Glomerular visceral epithelial cell (primary cell): ENCODE measurements around the gene MITF.
"Not testable (repeated sequence)": the region's sequence is repeated elsewhere in the genome, so short reads cannot be mapped to it uniquely, and the experiment has no call there.

Source experiments
- DNase-seq: peaks from one replicate; pipeline ENCODE4 v3.0.0-alpha.2; 2016; ENCODE audit errors: extremely low spot score

Gene MITF

DNA sequence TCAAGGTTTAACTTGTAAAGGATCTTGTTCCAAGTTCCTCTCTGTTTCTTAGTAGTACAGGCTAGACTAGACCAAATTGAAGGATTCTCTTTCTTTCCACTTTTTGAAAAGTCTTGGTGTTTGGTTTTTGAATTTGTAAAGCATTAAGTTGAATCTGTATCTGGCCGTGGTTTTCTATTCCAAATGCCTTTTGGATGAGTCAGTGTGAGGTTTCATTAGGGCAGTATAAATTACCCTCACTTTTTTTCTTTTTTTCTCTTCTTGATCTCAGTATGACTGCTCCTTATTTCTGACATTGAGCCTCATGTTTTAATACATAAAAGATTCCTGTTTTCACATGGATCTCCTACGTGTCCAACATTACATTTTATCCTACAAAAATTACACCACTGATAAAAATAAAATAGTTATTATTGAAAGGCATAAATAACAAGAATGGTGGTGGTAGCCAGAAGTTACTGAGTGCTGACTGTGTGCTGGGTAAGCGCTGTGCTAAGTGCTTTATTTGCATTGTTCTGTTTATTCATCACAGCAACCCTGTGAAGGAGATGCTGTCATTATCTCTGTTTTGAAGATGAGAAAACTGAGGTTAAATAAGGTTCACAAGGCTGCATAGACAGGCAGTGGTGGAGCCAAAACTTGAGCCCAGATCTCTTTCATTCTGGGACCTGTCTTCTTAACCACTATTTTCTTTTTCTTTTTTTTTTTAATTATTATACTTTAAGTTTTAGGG is 48.3 kb downstream of the MITF start:
- DNase-seq, result peak; percentile 79

DNA sequence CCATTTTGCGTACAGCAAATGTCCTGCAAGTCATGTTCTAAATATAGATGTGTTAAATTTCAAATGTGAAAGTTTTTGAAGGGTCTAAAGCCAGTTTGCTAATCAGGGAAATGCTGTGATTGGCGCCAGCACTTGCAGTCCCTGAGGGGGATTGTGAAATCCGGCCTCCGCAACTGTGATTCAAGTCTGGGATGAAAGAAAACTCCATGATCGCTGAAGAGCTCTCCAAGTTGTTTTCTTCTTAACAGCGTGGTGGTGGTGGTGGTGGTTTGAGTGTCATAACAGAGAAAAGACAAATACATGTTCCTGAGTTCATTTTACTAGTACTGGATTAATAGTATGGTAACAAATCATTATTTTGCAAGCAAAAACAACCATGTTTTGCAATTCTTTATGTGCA is 51.8 kb downstream of the MITF start:
- DNase-seq, result no peak

DNA sequence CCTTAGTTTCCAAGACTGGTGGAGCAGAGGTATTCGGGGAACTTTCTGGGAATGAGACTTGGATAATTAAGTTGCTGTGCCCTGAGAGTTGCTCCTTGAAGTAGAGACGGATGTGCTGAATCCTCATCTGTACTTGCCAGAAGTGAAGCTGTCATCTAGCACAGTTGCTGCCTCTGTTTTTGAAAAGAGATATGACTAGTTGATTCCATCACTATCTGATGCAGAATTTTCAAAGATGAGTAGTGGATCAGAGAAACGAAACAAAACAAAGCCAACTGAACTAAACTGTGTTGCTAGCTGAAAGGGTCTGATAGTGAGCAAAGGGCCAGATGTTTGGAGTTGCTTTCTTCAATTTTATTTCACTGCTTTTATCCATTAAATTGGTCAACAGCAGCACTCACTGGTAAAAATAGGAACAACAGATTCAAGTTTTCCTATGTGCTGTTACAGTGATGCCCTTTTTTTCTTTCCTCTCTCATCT is 52.7 kb downstream of the MITF start:
- peak; percentile 38 for DNase-seq

DNA sequence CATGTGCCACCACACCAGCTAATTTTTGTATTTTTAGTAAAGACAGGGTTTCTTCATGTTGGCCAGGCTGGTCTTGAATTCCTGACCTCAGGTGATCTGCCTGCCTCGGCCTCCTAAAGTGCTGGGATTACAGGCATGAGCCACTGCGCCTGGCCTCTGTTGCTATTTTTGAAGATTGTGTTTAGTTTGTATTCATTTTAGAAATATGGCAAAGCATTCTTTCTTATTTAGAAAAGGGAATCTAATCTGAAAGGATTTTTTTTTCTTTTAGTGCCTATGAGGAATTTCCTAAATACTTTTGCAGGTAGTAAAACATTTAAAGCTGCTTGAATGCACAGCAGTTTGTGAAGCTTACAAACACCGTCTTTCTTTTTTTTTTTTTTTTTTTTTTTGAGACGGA is 56.9 kb downstream of the MITF start:
- not testable (repeated sequence) for DNase-seq

DNA sequence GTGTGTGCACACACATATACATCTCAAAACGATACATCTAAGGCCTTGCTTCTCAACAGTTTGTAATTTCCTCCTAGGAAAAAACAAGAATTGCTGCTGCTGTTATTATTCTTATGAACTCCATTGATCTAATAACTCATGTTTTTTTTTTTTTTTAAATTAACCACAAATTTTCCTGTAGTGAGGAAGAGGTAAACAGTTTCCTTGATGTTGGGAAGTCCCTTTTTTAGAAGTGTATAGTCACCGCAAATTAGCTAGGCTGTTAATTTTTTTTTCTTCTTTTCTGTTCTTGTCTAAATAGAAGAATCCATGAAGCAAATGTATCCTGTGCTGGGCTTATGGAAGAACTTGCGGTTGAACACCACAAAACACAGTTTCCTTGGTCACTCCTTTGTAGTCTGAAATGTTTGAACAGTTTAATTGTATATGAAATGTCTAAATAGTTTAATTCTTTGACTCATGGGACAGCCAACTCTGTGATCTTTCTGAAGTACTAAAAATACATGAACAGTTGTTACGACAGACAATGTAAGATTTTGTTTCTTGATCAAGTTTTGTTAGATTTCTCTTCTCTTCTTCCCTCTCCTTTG is 64.5 kb downstream of the MITF start:
- no peak for DNase-seq

DNA sequence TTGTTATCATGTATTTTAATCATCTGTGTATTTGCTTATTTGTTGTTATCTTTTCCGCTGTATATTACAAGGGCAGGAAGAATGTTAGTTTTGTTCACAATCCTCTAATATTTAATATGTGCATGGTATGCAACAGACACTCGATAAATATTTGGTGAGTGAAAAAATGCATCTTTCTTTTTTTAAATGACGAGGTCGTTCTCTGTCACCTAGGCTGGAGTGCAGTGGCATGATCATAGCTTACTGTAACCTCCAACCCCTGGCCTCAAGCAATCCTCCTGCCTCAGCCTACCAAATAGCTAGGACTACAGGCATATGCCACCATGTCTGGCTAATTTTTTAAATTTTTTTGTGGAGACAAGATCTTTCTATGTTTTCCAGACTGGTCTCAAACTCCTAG is 66.2 kb downstream of the MITF start:
- no peak for DNase-seq

DNA sequence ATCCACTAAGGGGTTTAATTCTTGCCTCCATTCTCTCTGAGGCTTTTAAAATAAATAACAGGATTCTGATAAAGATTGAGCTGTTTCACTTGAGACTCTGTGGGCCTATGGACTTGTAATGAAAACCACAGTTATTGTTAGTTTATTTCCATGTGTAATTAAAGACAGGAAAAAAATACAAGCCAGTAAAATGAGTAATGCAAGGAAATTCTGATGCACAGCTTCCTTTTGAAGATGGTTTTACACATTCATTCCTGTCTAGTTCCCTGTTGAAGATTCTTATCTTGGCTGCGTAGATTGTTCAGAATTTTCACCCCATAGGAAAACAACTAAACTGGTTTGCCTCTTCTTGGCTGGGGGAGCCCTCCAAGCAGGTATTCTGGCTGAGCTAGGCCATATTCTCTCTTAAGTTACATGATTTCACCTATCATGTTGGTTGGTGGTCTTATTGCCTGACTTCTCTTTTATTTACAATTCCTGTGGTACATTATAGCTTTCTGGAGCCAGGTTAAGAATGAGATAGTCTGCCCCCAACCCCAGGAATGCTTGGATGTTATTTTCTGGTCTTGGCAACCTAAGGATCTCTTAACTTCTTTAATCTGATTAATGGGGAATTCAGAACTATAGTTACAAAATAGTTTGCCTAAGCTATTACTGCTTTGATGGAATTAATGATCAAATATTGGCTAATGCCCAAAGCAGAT is 67.6 kb downstream of the MITF start:
- no peak for DNase-seq

DNA sequence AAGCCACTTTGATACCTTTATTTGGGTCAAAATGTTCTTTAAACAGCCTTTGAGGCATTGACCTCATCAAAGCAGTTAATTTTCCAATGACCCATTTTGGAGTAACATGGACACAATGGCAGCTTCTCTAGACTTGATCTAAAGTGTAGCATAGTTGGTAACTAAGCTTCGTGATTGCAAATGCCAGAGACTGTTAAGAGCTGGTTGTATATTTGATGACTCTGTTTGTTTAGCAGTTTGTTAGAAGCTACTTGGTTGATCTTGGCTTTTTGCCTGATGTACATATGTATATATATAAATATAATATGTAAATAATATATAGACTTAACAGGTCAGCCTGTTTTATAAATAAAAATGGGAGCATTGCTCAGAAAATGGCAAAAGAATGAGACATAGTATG is 68.4 kb downstream of the MITF start:
- DNase-seq, result no peak

DNA sequence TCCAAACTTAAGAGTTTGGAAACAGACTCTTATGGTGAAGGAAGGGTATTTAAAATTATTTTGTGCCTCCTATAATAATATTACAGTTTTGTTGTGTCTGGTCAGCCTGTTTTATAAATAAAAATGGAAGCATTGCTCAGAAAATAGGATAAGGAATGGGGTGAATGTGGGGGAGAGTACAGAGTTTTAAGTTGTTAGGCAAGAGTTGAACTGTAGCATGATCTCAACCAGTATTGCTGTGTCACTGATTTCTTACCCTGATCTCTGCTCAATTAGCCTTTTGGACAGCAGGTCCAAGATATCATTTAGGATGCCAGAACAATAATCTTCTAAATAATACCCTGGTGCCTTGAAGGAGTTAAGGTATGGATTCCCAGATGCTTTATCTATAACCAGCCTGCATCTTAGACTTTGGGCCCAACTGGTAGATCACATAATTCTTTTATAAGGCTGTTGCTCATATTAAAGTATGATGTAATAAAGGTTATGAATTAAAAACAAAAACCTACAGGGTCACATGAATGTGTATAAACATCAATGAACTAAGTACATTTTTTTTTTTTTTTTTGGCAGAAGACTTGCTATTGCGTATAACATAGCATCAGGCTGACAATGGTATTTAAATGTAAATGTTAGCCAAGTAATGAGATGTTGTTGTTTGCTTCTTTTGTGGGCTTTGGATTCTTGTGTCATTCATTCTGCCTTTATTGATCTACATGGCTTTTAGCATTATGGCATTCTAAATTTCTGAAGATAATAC is 70.0 kb downstream of the MITF start:
- DNase-seq, result no peak

DNA sequence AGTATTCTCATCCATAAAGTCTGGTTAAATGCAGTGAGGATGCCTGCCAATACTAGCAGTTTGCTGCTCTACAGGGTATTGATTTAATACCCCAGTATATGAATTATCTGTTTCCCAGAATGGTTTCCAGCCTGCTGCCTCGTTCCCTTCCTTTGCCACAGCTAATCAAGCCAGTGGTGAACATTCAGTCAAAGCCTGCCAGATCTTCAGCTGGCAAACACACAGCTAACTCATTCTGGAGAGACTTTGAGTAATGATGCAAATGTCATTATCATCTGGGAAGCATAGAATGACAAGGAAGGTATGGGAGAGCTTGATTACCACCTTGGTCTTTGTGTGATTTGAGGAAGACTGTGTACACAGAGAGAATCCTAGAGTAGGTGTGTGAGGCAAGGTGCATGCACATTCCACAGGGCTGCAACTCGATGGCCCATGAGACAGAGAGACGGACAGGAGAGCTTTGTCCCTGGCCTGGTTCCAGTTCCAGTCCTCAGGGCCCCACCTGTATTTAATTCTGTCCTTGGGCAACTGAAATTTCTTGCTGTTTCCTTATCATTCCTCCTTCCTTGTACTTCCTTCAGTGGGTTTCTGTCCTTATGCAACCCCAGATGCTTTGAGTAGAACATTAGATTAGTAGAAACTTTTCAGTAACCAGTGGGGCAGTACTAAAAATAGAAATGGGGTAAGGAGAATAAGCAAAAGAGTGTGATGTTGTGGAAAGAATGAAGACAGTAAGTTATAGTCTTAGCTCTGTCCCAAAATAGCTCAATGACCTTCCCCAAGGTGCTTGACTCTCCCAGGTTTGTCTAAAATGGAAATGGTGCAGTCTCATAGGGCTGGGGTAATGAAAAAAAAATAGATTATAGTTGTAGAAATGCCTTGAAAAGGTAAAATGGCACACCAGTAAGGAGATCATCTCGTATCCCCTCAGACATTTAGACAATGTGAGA is 72.5 kb downstream of the MITF start:
- no peak for DNase-seq

DNA sequence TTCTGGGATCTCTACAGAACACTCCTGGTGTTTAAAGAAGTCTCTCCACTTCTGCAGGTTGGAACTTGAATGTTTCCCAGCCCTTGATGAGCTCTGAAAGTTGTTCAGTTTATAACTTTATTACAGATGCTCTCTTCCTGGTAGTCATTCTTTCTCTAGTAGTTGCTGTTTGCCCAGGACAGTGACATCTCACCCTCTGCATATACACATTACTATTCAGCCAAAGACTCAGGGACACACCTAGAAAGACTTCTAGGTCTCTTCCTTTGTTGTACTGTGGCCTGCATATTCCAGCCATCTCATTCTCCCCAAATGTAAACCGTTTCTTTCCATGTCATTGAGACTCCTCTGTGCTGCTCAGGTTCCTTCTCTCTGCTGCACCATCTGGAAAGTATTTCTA is 76.7 kb downstream of the MITF start:
- no peak for DNase-seq

DNA sequence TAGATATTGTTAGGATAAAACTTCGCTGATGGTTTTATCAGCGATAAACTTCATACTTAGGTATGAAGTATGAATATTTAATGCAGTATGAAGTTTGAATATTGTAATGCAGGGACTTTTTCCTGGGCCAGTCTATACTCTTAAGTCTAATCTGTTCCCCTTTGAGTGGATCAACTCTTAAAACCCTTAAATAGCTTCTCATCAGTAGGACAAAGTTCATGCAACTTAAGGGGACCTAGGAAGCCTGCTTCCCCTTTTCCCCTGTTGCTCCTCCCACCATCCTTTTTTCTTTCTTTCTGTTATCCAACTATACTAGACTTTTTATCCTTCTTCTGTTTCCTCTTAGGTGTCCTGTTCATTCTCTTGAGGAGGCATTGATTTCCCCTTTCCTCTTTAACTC is 78.7 kb downstream of the MITF start:
- DNase-seq, result no peak

DNA sequence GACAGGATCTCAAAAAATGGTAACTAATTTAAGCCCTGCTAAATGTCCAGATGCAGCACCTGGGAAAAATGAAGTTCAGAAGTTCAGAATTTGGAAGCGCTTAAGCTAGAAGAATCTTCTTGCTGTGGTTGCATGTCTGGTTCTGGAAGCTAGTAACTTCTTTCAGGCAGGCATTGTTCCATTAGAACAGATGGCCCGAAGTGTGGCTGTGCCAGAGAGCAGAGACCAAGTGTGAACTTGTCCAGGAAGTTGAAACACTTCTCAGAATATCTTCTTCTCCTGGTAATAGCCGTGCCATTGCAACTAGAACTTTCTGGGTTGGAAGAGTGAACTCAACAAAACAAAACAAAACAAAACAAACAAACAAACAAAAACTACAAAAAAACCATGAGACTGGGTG is 80.0 kb downstream of the MITF start:
- no peak for DNase-seq

DNA sequence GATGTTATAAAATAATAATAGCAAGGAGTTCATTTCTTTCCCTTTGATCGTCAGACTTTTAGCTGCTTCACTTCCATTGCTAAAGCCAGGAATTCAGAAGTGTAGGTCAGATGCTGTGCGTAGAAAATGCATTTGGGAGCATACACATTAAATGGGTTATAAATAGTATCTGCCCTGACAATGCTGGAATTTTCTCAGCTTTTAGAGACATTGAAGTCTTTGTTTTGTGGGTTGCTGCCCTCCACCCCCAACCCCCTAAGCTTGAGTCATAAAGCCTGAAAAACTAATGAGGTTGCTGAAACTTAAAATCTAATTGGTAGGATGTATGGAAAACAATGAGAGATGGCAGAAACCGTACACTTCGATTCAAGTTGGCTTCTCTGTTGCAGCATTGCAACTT is 81.9 kb downstream of the MITF start:
- no peak for DNase-seq

DNA sequence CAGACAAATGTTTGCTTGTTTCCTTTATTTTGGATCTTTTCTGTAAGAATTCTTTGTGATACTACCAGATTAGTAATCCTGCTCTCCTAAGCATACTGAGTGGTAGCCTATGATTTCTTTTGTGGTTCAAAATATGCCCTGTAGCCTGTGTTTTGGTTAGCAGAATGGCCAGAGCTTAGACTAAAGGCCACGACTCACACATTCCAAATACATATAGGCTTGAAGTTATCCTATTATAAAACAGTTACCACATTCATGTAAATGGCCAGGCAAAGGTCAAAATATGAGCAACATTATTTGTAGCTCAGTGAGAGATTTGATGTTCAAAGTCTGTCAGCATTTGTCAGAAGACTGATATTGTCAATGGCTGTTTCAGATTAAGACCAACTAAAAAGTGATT is 84.5 kb downstream of the MITF start:
- peak; percentile 14 for DNase-seq

DNA sequence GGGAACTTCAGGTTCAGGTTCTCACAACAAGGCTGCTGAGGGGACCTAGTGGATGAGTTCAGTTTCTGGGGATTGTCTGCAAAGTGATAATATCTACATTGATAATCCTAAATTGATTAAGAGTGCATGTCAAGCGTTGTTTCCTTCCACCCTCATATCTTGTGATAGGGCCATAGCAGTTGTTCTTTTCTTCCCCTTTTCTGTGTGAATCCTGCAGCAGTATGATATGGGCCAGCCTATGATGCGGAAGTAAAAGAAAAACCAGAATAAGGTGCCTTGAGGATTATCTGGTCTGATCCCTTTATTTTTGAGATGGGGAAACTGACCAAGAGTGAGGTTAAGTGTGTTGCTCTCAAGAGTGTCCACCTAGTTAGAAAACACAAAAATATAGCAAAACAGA is 86.2 kb downstream of the MITF start:
- no peak for DNase-seq

DNA sequence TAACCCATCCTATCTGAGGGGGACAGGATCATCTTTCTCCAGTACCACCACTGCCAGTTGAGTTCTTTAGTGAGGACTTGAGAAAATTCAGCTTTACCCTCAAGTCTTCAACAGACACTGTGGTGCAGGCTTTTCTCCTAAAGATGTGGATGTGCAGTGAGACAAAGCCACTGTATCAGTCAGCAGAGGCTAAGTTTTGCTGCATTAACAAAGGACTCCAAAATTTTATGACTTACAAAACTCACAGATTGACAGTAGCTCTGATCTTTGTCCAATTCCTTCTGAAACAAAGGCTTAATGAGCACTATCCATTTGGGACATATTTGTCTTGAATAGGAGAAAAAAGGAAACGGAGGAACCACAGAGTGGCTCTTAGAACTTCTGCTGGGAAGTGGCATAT is 87.9 kb downstream of the MITF start:
- no peak for DNase-seq

DNA sequence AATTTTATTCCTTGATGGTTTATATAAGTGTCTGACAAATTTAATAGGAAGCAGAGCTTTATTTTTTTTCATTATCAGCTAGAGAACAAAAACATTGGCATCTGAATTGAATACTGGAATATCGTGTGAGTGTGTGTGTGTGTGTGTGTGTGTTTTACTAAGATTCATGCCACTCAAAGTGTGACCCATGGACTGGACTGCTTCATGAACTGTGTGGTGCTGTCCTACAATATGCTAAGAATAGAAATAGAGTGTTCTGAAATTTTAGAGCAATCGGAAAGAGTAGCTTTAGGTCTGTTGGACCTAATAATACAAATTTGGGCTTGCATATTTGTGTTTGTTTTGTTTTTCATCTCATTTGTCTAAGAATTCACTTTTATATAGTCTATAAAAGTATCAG is 89.6 kb downstream of the MITF start:
- no peak for DNase-seq

DNA sequence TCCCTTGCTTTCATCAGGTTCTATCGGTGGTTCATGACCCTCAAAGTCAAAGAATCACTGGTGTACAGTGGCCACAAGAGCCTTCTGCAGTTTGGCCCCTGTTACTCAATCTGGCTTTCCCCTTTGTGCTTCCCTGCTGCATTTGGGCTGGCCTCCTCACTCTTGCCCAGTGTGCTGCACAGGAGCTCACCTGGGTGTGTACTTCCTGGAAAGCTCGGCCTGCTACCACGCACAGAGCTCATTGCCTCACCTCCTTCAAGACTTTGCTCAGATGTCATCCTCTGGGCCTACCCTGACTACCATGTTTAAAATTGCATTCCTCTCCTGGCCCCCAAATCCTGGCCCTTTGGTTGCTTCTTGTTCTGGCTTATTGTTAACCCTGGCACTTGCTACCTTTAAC is 90.9 kb downstream of the MITF start:
- no peak for DNase-seq

DNA sequence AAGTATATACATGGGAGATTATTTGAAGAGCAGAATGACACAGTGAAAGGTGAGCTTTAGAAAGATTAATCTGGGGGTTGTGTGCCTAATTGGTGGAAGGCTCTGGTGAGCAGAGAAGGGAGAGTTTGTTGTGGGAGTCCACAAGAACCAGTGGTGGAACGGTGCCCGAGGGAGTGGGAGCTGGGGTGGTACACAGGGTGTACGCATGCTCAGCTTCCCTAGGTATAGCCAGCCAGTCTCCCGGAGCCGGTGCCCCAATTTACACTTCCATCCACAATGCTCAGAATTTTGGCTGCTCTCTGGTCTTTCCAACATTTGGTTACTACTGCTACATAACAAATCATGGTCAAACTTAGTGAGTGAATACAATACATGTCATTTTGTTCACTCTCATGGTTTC is 92.5 kb downstream of the MITF start:
- no peak for DNase-seq

DNA sequence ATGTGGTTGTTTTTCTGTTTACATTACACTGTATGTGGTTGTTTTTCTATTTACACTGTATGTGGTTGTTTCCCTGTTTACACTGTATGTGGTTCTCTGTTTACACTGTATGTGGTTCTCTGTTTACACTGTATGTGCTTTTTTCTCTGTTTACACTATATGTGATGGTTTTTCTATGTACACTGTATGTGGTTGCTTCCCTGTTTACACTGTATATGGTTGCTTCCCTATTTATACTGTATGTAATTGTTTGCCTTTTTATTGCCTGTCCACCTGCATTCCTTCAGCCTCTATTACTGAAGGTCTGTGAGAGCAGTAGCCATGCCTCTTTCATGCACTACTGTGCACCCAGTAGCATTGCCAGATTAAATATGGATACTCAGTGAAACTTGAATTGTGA is 94.3 kb downstream of the MITF start:
- no peak for DNase-seq
